ENCODE data around the gene SUV39H1.

Gene SUV39H1

DNA sequence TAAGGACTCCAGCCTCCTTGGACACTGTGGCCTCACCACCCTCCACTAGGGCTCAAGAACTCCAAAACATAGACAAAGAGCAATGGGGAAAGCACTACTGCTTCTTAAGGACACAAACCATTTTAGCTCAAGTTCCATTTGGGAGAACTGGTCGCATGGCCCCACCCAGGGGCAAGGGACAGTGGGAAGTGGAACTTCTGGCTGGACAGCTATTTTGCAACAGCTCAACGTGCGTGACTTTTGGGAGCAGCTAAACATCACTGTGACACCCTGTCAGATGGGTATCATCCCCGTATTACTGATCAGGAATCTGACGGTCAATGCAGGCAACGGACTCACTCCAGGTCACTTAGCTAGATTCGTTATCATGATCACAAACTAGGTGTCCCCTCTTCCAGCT lies 56.0 kb downstream of the SUV39H1 start:
- ATAC-seq, result no peak

DNA sequence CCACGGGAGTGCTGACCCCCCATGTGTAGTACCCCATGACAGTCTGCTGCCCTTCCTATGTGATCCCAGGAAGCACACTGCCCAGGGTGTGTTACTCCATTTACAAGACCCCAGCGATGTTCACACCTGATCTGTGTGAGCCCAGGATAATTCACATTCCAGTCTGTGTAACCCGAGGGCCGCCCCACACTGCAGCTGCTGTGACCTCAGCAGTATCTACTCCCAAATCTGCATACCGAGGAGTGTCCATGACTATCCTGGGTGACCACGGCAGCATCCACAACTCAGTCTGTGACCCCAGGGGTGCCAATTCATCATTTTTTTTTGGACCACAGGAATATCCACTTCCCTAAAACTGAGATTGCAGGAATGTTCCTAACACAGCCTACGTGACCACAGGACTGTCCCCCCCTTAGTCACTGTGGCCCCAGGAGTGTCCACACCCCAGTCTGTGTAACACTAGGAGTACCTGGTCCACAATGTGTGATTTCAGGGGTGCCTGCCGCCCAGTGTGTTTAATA lies 57.2 kb downstream of the SUV39H1 start:
- no peak for ATAC-seq
- TF ChIP-seq BACH2 (CRISPR knock-in tag; IDR thresholded peaks at IDR 0.05; ENCODE audit: borderline replicate concordance) (no peak), ZC3H10 (CRISPR knock-in tag; IDR thresholded peaks at IDR 0.05) (no peak), ESRRG (CRISPR knock-in tag; IDR thresholded peaks at IDR 0.05) (no peak), ZNF8 (CRISPR knock-in tag; IDR thresholded peaks at IDR 0.05) (no peak), GLIS3 (CRISPR knock-in tag; IDR thresholded peaks at IDR 0.05) (no peak), ZNF70 (CRISPR knock-in tag; IDR thresholded peaks at IDR 0.05) (no peak)
- TF ChIP-seq, protein P1, sequence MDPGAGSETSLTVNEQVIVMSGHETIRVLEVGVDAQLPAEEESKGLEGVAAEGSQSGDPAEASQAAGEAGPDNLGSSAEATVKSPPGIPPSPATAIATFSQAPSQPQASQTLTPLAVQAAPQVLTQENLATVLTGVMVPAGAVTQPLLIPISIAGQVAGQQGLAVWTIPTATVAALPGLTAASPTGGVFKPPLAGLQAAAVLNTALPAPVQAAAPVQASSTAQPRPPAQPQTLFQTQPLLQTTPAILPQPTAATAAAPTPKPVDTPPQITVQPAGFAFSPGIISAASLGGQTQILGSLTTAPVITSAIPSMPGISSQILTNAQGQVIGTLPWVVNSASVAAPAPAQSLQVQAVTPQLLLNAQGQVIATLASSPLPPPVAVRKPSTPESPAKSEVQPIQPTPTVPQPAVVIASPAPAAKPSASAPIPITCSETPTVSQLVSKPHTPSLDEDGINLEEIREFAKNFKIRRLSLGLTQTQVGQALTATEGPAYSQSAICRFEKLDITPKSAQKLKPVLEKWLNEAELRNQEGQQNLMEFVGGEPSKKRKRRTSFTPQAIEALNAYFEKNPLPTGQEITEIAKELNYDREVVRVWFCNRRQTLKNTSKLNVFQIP (CRISPR knock-in tag; IDR thresholded peaks at IDR 0.05; ENCODE audit: borderline replicate concordance, low read depth), result no peak

More for the DNA sequence above, 56.0 kb downstream of the SUV39H1 start:
- no peak for TF ChIP-seq ZFP30 (CRISPR knock-in tag; IDR thresholded peaks at IDR 0.05)
- TF ChIP-seq ZC3H10 (CRISPR knock-in tag; IDR thresholded peaks at IDR 0.05), result no peak
- TF ChIP-seq TOX (CRISPR knock-in tag; IDR thresholded peaks at IDR 0.05; ENCODE audit: borderline replicate concordance), result no peak
- TF ChIP-seq, protein P2, sequence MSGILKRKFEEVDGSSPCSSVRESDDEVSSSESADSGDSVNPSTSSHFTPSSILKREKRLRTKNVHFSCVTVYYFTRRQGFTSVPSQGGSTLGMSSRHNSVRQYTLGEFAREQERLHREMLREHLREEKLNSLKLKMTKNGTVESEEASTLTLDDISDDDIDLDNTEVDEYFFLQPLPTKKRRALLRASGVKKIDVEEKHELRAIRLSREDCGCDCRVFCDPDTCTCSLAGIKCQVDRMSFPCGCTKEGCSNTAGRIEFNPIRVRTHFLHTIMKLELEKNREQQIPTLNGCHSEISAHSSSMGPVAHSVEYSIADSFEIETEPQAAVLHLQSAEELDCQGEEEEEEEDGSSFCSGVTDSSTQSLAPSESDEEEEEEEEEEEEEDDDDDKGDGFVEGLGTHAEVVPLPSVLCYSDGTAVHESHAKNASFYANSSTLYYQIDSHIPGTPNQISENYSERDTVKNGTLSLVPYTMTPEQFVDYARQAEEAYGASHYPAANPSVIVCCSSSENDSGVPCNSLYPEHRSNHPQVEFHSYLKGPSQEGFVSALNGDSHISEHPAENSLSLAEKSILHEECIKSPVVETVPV (CRISPR knock-in tag; IDR thresholded peaks at IDR 0.05), result no peak
- no peak for TF ChIP-seq SNAI2 (CRISPR knock-in tag; IDR thresholded peaks at IDR 0.05)
- TF ChIP-seq, protein P3, sequence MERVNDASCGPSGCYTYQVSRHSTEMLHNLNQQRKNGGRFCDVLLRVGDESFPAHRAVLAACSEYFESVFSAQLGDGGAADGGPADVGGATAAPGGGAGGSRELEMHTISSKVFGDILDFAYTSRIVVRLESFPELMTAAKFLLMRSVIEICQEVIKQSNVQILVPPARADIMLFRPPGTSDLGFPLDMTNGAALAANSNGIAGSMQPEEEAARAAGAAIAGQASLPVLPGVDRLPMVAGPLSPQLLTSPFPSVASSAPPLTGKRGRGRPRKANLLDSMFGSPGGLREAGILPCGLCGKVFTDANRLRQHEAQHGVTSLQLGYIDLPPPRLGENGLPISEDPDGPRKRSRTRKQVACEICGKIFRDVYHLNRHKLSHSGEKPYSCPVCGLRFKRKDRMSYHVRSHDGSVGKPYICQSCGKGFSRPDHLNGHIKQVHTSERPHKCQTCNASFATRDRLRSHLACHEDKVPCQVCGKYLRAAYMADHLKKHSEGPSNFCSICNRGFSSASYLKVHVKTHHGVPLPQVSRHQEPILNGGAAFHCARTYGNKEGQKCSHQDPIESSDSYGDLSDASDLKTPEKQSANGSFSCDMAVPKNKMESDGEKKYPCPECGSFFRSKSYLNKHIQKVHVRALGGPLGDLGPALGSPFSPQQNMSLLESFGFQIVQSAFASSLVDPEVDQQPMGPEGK (CRISPR knock-in tag; IDR thresholded peaks at IDR 0.05; ENCODE audit: borderline replicate concordance), result no peak
- TF ChIP-seq, protein P4, sequence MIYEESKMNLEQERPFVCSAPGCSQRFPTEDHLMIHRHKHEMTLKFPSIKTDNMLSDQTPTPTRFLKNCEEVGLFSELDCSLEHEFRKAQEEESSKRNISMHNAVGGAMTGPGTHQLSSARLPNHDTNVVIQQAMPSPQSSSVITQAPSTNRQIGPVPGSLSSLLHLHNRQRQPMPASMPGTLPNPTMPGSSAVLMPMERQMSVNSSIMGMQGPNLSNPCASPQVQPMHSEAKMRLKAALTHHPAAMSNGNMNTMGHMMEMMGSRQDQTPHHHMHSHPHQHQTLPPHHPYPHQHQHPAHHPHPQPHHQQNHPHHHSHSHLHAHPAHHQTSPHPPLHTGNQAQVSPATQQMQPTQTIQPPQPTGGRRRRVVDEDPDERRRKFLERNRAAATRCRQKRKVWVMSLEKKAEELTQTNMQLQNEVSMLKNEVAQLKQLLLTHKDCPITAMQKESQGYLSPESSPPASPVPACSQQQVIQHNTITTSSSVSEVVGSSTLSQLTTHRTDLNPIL (CRISPR knock-in tag; IDR thresholded peaks at IDR 0.05; ENCODE audit: low read depth), result no peak
- TF ChIP-seq RARB (CRISPR knock-in tag; IDR thresholded peaks at IDR 0.05), result no peak
- TF ChIP-seq PPARA (CRISPR knock-in tag; IDR thresholded peaks at IDR 0.05; ENCODE audit: borderline replicate concordance), result no peak
- TF ChIP-seq, protein P1 (CRISPR knock-in tag; IDR thresholded peaks at IDR 0.05; ENCODE audit: borderline replicate concordance, low read depth), result no peak
- no peak for TF ChIP-seq GLIS3 (CRISPR knock-in tag; IDR thresholded peaks at IDR 0.05)
- TF ChIP-seq, protein P5, sequence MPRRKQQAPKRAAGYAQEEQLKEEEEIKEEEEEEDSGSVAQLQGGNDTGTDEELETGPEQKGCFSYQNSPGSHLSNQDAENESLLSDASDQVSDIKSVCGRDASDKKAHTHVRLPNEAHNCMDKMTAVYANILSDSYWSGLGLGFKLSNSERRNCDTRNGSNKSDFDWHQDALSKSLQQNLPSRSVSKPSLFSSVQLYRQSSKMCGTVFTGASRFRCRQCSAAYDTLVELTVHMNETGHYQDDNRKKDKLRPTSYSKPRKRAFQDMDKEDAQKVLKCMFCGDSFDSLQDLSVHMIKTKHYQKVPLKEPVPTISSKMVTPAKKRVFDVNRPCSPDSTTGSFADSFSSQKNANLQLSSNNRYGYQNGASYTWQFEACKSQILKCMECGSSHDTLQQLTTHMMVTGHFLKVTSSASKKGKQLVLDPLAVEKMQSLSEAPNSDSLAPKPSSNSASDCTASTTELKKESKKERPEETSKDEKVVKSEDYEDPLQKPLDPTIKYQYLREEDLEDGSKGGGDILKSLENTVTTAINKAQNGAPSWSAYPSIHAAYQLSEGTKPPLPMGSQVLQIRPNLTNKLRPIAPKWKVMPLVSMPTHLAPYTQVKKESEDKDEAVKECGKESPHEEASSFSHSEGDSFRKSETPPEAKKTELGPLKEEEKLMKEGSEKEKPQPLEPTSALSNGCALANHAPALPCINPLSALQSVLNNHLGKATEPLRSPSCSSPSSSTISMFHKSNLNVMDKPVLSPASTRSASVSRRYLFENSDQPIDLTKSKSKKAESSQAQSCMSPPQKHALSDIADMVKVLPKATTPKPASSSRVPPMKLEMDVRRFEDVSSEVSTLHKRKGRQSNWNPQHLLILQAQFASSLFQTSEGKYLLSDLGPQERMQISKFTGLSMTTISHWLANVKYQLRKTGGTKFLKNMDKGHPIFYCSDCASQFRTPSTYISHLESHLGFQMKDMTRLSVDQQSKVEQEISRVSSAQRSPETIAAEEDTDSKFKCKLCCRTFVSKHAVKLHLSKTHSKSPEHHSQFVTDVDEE (CRISPR knock-in tag; IDR thresholded peaks at IDR 0.05), result no peak
- TF ChIP-seq ARNTL (CRISPR knock-in tag; IDR thresholded peaks at IDR 0.05; ENCODE audit: borderline replicate concordance, low read depth), result no peak
- TF ChIP-seq ISL1 (CRISPR knock-in tag; IDR thresholded peaks at IDR 0.05), result no peak

DNA sequence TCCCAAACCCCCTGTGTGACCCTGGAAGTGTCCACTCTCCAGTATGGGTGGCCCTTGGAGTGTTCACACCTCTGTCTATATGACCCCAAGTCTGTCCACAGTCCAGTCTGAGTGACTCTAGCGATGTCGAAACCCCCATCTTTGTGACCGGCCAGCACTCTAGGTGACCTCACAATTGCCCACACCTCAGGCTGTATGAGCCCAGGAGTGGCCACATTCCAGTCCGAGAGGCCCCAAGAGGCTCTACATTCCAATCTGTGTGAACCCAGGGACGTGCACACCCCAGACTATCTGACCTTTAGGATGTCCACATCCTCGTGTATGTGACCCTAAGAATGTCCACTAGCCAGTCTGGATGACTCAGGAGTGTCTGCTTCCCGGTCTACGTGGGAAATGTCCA lies 57.7 kb downstream of the SUV39H1 start:
- no peak for ATAC-seq
- TF ChIP-seq ISL1 (CRISPR knock-in tag; IDR thresholded peaks at IDR 0.05) (no peak), ZNF565 (CRISPR knock-in tag; conservative IDR thresholded peaks at IDR 0.05; ENCODE audit: low read depth) (no peak), GLIS3 (CRISPR knock-in tag; IDR thresholded peaks at IDR 0.05) (no peak), SNAI2 (CRISPR knock-in tag; IDR thresholded peaks at IDR 0.05) (no peak), RARB (CRISPR knock-in tag; IDR thresholded peaks at IDR 0.05) (no peak), ESRRG (CRISPR knock-in tag; IDR thresholded peaks at IDR 0.05) (no peak)
- TF ChIP-seq, protein P5 (CRISPR knock-in tag; IDR thresholded peaks at IDR 0.05), result no peak
- TF ChIP-seq, protein P1 (CRISPR knock-in tag; IDR thresholded peaks at IDR 0.05; ENCODE audit: borderline replicate concordance, low read depth), result no peak
- TF ChIP-seq, protein P2 (CRISPR knock-in tag; IDR thresholded peaks at IDR 0.05), result no peak
